HCT116 (cell line): ENCODE measurements around the gene EIF2B4. TPM values are rescaled to one million over a fixed set of nuclear protein-coding genes. Genes with fewer than 3 reads are reported as not detected.

Experiments used
- ATAC-seq: fragments of 200-7000 bp; cut with Tn5 transposase; 2 replicates; pipeline ENCODE4 v1.9.1; 2020; ENCODE audit warnings: mild to moderate bottlenecking, moderate library complexity
- BruUV-seq: library from RNA; stranded (reverse); fragments of 400-500 nt; replicated peaks from 2 replicates; lab custom pipeline; 2021; lab: Mats Ljungman, UMichigan
- CTCF ChIA-PET: fragments of 300-600 bp; sonication (Branson Sonifier 250); formaldehyde crosslinking; loops from one replicate; lab custom pipeline; 2021; ENCODE audit warnings: antibody characterized with exemption; lab: Charles Lee
- POLR2A ChIA-PET: fragments of 300-600, 350-600 bp; sonication (Branson Sonifier 250); formaldehyde crosslinking; loops from one replicate; lab custom pipeline; 2021; ENCODE audit warnings: antibody characterized with exemption; lab: Charles Lee
- RAD21 ChIA-PET, 2 experiments: fragments of 300-600 bp; sonication (Branson Sonifier 250); formaldehyde crosslinking; loops; one replicate each; lab custom pipeline; 2023; ENCODE audit warnings: low total read pairs in 2 of 2; ENCODE audit not compliant: uncharacterized antibody in 2 of 2, unreplicated experiment in 2 of 2, low non-redundant PET in 1 of 2; lab: Charles Lee
- DNase-seq: peaks from one replicate; pipeline ENCODE4 v3.0.0-alpha.2; 2010; ENCODE audit warnings: low read depth, low spot score
- H2AFZ ChIP-seq: fragments of 200-600 bp; shearing (Covaris generic), sonication (generic); 2 replicates; pipeline ENCODE4 v1.6.1; 2017; ENCODE audit warnings: low read depth, mixed run types, mixed read lengths, antibody characterized with exemption, low read length; ENCODE audit not compliant: poor library complexity, severe bottlenecking
- H3K27ac ChIP-seq: 2 replicates; pipeline ENCODE4 v1.5.1; 2012; ENCODE audit warnings: low read depth, low read length
- H3K27me3 ChIP-seq: fragments of 200-600 bp; sonication (generic); 2 replicates; pipeline ENCODE4 v1.6.1; 2016; ENCODE audit warnings: mixed run types, low read length, mixed read lengths; ENCODE audit not compliant: insufficient read depth
- H3K36me3 ChIP-seq, 2 experiments: fragments of 200-500 bp in 1 of 2; fragments of 200-600 bp in 1 of 2; sonication (Bioruptor generic) in 1 of 2; sonication (generic) in 1 of 2; 2 replicates each; pipeline versions ENCODE4 v1.5.1 to v1.6.1; 2014 to 2016; ENCODE audit warnings: low read length in 2 of 2, inconsistent platforms in 1 of 2, mixed read lengths in 1 of 2, mixed run types in 1 of 2; ENCODE audit not compliant: insufficient read depth in 2 of 2, control insufficient read depth in 1 of 2
- H3K4me1 ChIP-seq, 2 experiments: fragments of 200-600 bp in 1 of 2; sonication (generic) in 1 of 2; 2 replicates each; pipeline versions ENCODE4 v1.5.1 to v1.6.1; 2012 to 2017; ENCODE audit warnings: low read length in 2 of 2, inconsistent platforms in 1 of 2, mild to moderate bottlenecking in 1 of 2, mixed read lengths in 1 of 2, mixed run types in 1 of 2, moderate library complexity in 1 of 2; ENCODE audit not compliant: insufficient read depth in 2 of 2, control insufficient read depth in 1 of 2
- H3K4me2 ChIP-seq: fragments of 200-600 bp; sonication (generic); 2 replicates; pipeline ENCODE4 v1.6.1; 2017; ENCODE audit warnings: mixed run types, low read length, mixed read lengths
- H3K4me3 ChIP-seq, 2 experiments: fragments of 200-600 bp in 1 of 2; sonication (generic) in 1 of 2; replicated peaks in 1 of 2; 2 replicates each; pipeline ENCODE4 v1.5.1; 2011 to 2016; ENCODE audit warnings: low read length in 2 of 2, control low read depth in 1 of 2, low read depth in 1 of 2, mild to moderate bottlenecking in 1 of 2, mixed read lengths in 1 of 2, mixed run types in 1 of 2
- H3K79me2 ChIP-seq: fragments of 200-600 bp; sonication (generic); 2 replicates; pipeline ENCODE4 v1.6.1; 2017; ENCODE audit warnings: mild to moderate bottlenecking, mixed run types, low read length, moderate library complexity, mixed read lengths; ENCODE audit not compliant: insufficient read depth
- H3K9ac ChIP-seq: fragments of 200-600 bp; sonication (generic); 2 replicates; pipeline ENCODE4 v1.6.1; 2016; ENCODE audit warnings: low read length, mixed read lengths
- H3K9me2 ChIP-seq: fragments of 200-600 bp; sonication (generic), shearing (Covaris generic); 2 replicates; pipeline ENCODE4 v1.6.1; 2017; ENCODE audit warnings: mixed run types, mild to moderate bottlenecking, moderate library complexity; ENCODE audit not compliant: insufficient read depth
- H3K9me3 ChIP-seq, 2 experiments: fragments of 200-500 bp in 1 of 2; fragments of 200-600 bp in 1 of 2; sonication (Bioruptor generic) in 1 of 2; sonication (generic) in 1 of 2; 2 replicates each; pipeline ENCODE4 v1.6.1; 2014 to 2017; ENCODE audit warnings: low read length in 2 of 2, mixed read lengths in 2 of 2, inconsistent platforms in 1 of 2, low read depth in 1 of 2, mild to moderate bottlenecking in 1 of 2, mixed run types in 1 of 2, moderate library complexity in 1 of 2; ENCODE audit not compliant: control insufficient read depth in 1 of 2, insufficient read depth in 1 of 2
- H4K20me1 ChIP-seq: fragments of 200-600 bp; sonication (generic), shearing (Covaris generic); 2 replicates; pipeline ENCODE4 v1.6.1; 2017; ENCODE audit warnings: mixed run types, mild to moderate bottlenecking, moderate library complexity; ENCODE audit not compliant: insufficient read depth
- ATF3 ChIP-seq: IDR thresholded peaks from 2 replicates; pipeline ENCODE4 v1.6.1; 2012
- CBX3 ChIP-seq: IDR thresholded peaks from 2 replicates; pipeline ENCODE4 v1.6.1; 2012; ENCODE audit warnings: low read depth
- CEBPB ChIP-seq: IDR thresholded peaks from 2 replicates; pipeline ENCODE4 v1.6.1; 2012; ENCODE audit warnings: low read depth
- CTCF ChIP-seq, 3 experiments: fragments of 200-600 bp in 1 of 3; sonication (generic) in 1 of 3; IDR thresholded peaks in 2 of 3; conservative IDR thresholded peaks in 1 of 3; 2 replicates each; pipeline ENCODE4 v1.5.1; 2012 to 2017; ENCODE audit warnings: low read depth in 2 of 3, low read length in 2 of 3, antibody characterized with exemption in 1 of 3, borderline replicate concordance in 1 of 3, control low read depth in 1 of 3, mild to moderate bottlenecking in 1 of 3, mixed read lengths in 1 of 3, mixed run types in 1 of 3, moderate library complexity in 1 of 3; ENCODE audit not compliant: insufficient read depth in 1 of 3
- ELF1 ChIP-seq: IDR thresholded peaks from 2 replicates; pipeline ENCODE4 v1.6.1; 2012; ENCODE audit warnings: low read depth, borderline replicate concordance
- EZH2 ChIP-seq: fragments of 200-600 bp; sonication (generic); IDR thresholded peaks from 2 replicates; pipeline ENCODE4 v1.6.1; 2017; ENCODE audit warnings: antibody characterized with exemption, mixed run types
- EZH2phosphoT487 ChIP-seq: fragments of 200-600 bp; IDR thresholded peaks from 2 replicates; pipeline ENCODE4 v1.6.1; 2018; ENCODE audit warnings: antibody characterized with exemption, borderline replicate concordance
- FOSL1 ChIP-seq: IDR thresholded peaks from 2 replicates; pipeline ENCODE4 v1.6.1; 2012; ENCODE audit warnings: low read depth
- JUND ChIP-seq: IDR thresholded peaks from 2 replicates; pipeline ENCODE4 v1.6.1; 2012
- MAX ChIP-seq: IDR thresholded peaks from 2 replicates; pipeline ENCODE4 v1.6.1; 2012
- POLR2A ChIP-seq: IDR thresholded peaks from 2 replicates; pipeline ENCODE4 v1.7.0; 2011; ENCODE audit warnings: borderline replicate concordance; ENCODE audit not compliant: insufficient read depth, insufficient read length; ENCODE audit errors: extremely low read depth
- POLR2AphosphoS5 ChIP-seq: IDR thresholded peaks from 2 replicates; pipeline ENCODE4 v1.6.1; 2011; ENCODE audit warnings: mild to moderate bottlenecking, low read depth, low read length, moderate library complexity
- RAD21 ChIP-seq: IDR thresholded peaks from 2 replicates; pipeline ENCODE4 v1.6.1; 2012; ENCODE audit warnings: low read depth, mild to moderate bottlenecking
- SIN3A ChIP-seq: IDR thresholded peaks from 2 replicates; pipeline ENCODE4 v1.6.1; 2012; ENCODE audit warnings: low read depth
- SP1 ChIP-seq: IDR thresholded peaks from 2 replicates; pipeline ENCODE4 v1.6.1; 2012; ENCODE audit warnings: low read depth
- SRF ChIP-seq: IDR thresholded peaks from 2 replicates; pipeline ENCODE4 v1.6.1; 2012; ENCODE audit warnings: low read depth
- TCF7L2 ChIP-seq: IDR thresholded peaks from 2 replicates; pipeline ENCODE4 v1.7.0; 2011; ENCODE audit warnings: borderline replicate concordance, inconsistent platforms; ENCODE audit not compliant: insufficient read depth, insufficient read length; ENCODE audit errors: extremely low read depth
- YY1 ChIP-seq: IDR thresholded peaks from 2 replicates; pipeline ENCODE4 v1.6.1; 2011; ENCODE audit warnings: low read length, low read depth, moderate library complexity, mild to moderate bottlenecking; ENCODE audit not compliant: insufficient replicate concordance; ENCODE audit errors: extremely low read depth
- ZBTB33 ChIP-seq: IDR thresholded peaks from 2 replicates; pipeline ENCODE4 v1.6.1; 2011; ENCODE audit warnings: mild to moderate bottlenecking, low read length, moderate library complexity; ENCODE audit not compliant: insufficient replicate concordance; ENCODE audit errors: extremely low read depth
- ZFX ChIP-seq: fragments of 450-650 bp; IDR thresholded peaks from 2 replicates; pipeline ENCODE4 v1.6.1; 2017
- ZNF274 ChIP-seq: fragments of 200-500 bp; sonication (Bioruptor generic); IDR thresholded peaks from 2 replicates; pipeline ENCODE4 v1.6.1; 2014; ENCODE audit warnings: mild to moderate bottlenecking, low read depth, low read length, inconsistent platforms
- intact Hi-C: fragments of 100-400 bp; cut with micrococcal nuclease; formaldehyde crosslinking; loops from 2 replicates; pipeline ENCODE4 v1.10.0; 2022
- total RNA-seq: library from RNA; stranded (reverse); gene quantifications from one replicate; pipeline ENCODE4 v1.2.1, GENCODE V29; 2021; ENCODE audit not compliant: unreplicated experiment

The EIF2B4 gene
- total RNA-seq, 1 experiment from 2014 or later, result 43.8 TPM

GRCh38 chr2:27409321-27410073 lies 39.4 kb upstream of the EIF2B4 start, which contains the start of gene PPM1G:
Gene PPM1G (minus strand): TSS chr2:27409591. CDS start chr2:27409422, 169 bp downstream.
- Histone ChIP-seq H3K9me2 (no peaks in the 10 kb centered on the region), H3K4me1 (peaks cover under 1 to 23% of the 10 kb centered on the region in 2 experiments; a peak in 3 of 4 replicates), H3K4me3 (peak within 1 kb of the TSS; percentile 97 to 98), H3K9me3 (no peaks in the 10 kb centered on the region), H3K27ac (peak within 1 kb of the TSS; percentile 91), H3K27me3 (no peaks in the 10 kb centered on the region), H4K20me1 (peaks cover 8% of the 10 kb centered on the region; the same call in 1 of the 2 replicates), H3K9ac (peak within 1 kb of the TSS; percentile 98), H3K79me2 (peaks cover 49% of the 10 kb centered on the region), H2AFZ (no peak within 1 kb of the TSS), H3K36me3 (peaks cover 4 to 13% of the 10 kb centered on the region in 2 experiments; a peak in 3 of 4 replicates), H3K4me2 (peak within 1 kb of the TSS; percentile 84)
- CTCF ChIA-PET, result interaction anchor here (0.6 to 3.1 kb wide), 3 partner anchors 21 to 273 kb away, joined by 3 to 22 read pairs (median 3); no protein-coding TSS in a partner anchor
- RAD21 ChIA-PET, result interaction anchor here in 1 of 2 experiments (1.2 kb wide), 1 partner anchor 19 kb away, joined by 4 read pairs; the partner anchor contains the start of gene NRBP1
- intact Hi-C loops, result loop anchor here (2.0 to 5.0 kb wide), 3 partner anchors 19 to 253 kb away; partner anchors contain the start of genes CCDC121, GPN1, NRBP1 and SLC4A1AP
- DNase-seq (peak; percentile 82), ATAC-seq (peak; percentile 94)
- no TSS peak for BruUV-seq
- POLR2A ChIA-PET, result interaction anchor here (0.8 to 2.6 kb wide), 5 partner anchors 10 to 187 kb away, joined by 3 to 22 read pairs (median 3); partner anchors contain the start of gene NRBP1
- TF ChIP-seq CTCF (IDR thresholded peaks at IDR 0.05 in 2 of 3, conservative IDR thresholded peaks at IDR 0.05 in 1 of 3; ENCODE audit: borderline replicate concordance in 1 of 3, insufficient read depth in 1 of 3, low read depth in 2 of 3, low read length in 2 of 3) (no peak), MAX (peak; percentile 93), CBX3 (peak; percentile 49; the same call in 1 of the 2 replicates), POLR2AphosphoS5 (peak; percentile 99), RAD21 (no peak), POLR2A (peak; percentile 90), FOSL1 (no peak), ZBTB33 (peak; percentile 95), ATF3 (no peak), EZH2 (no peak), ZFX (peak; percentile 86), SIN3A (peak; percentile 88), YY1 (no peak), SRF (no peak), SP1 (peak; percentile 79), TCF7L2 (no peak), JUND (no peak), EZH2phosphoT487 (no peak), CEBPB (no peak), ZNF274 (no peak), ELF1 (peak; percentile 46; the same call in 1 of the 2 replicates)
